ENCODE measurements around the gene ZC3H6.
"Not testable (repeated sequence)": the region's sequence is repeated elsewhere in the genome, so short reads cannot be mapped to it uniquely, and the experiment has no call there.

The ZC3H6 gene

GRCh38 chr2:112275887-112276773 is 733 bp downstream of the ZC3H6 start:
- FAIRE-seq = no peak
- DNase-seq (ENCODE audit: insufficient read length, low spot score) = peak; percentile 47

GRCh38 chr2:112276954-112277353 is 1.6 kb downstream of the ZC3H6 start:
- DNase-seq (ENCODE audit: insufficient read length, low spot score) (no peak), FAIRE-seq (no peak)

- DNase-seq (ENCODE audit: insufficient read length, low spot score) (no peak), FAIRE-seq (no peak)
These were observed 2.3 kb downstream of the ZC3H6 start for GRCh38 chr2:112277596-112278220.

GRCh38 chr2:112282066-112282465 is 6.7 kb downstream of the ZC3H6 start:
- not testable (repeated sequence) for FAIRE-seq; DNase-seq (ENCODE audit: insufficient read length, low spot score)

GRCh38 chr2:112283535-112283934 is 8.1 kb downstream of the ZC3H6 start:
- FAIRE-seq; DNase-seq (ENCODE audit: insufficient read length, low spot score): not testable (repeated sequence)

GRCh38 chr2:112290088-112290487 is 14.7 kb downstream of the ZC3H6 start:
- no peak for FAIRE-seq

GRCh38 chr2:112290648-112291047 is 15.3 kb downstream of the ZC3H6 start:
- no peak for FAIRE-seq

More at GRCh38 chr2:112290088-112290487, 14.7 kb downstream of the ZC3H6 start:
- DNase-seq (ENCODE audit: insufficient read length, low spot score) = no peak

GRCh38 chr2:112293636-112294401 is 18.4 kb downstream of the ZC3H6 start:
- no peak for FAIRE-seq
- no peak for DNase-seq (ENCODE audit: insufficient read length, low spot score)

More at GRCh38 chr2:112290648-112291047, 15.3 kb downstream of the ZC3H6 start:
- DNase-seq (ENCODE audit: insufficient read length, low spot score) = no peak

GRCh38 chr2:112295407-112296078 is 20.1 kb downstream of the ZC3H6 start:
- FAIRE-seq (no peak), DNase-seq (ENCODE audit: insufficient read length, low spot score) (no peak)

GRCh38 chr2:112296407-112296806 is 21.0 kb downstream of the ZC3H6 start:
- no peak for FAIRE-seq
- no peak for DNase-seq (ENCODE audit: insufficient read length, low spot score)

- FAIRE-seq (no peak), DNase-seq (ENCODE audit: insufficient read length, low spot score) (no peak)
These were observed 25.8 kb downstream of the ZC3H6 start for GRCh38 chr2:112301171-112301584.

GRCh38 chr2:112301973-112302372 is 26.6 kb downstream of the ZC3H6 start:
- no peak for FAIRE-seq
- no peak for DNase-seq (ENCODE audit: insufficient read length, low spot score)

- FAIRE-seq (peak; percentile 64), DNase-seq (ENCODE audit: insufficient read length, low spot score) (no peak)
These were observed 29.0 kb downstream of the ZC3H6 start for GRCh38 chr2:112304298-112304941.

GRCh38 chr2:112305132-112305531 is 29.7 kb downstream of the ZC3H6 start:
- no peak for DNase-seq (ENCODE audit: insufficient read length, low spot score)
- no peak for FAIRE-seq

- no peak for DNase-seq (ENCODE audit: insufficient read length, low spot score)
- no peak for FAIRE-seq
These were observed 35.5 kb downstream of the ZC3H6 start for GRCh38 chr2:112310906-112311305.

- DNase-seq (ENCODE audit: insufficient read length, low spot score) = no peak
- FAIRE-seq = no peak
These were observed 36.5 kb downstream of the ZC3H6 start for GRCh38 chr2:112311932-112312331.

- DNase-seq (ENCODE audit: insufficient read length, low spot score) = no peak
- no peak for FAIRE-seq
These were observed 37.4 kb downstream of the ZC3H6 start for GRCh38 chr2:112312821-112313220.

- DNase-seq (ENCODE audit: insufficient read length, low spot score) = no peak
- FAIRE-seq = no peak
These were observed 39.5 kb downstream of the ZC3H6 start for GRCh38 chr2:112314856-112315255.

GRCh38 chr2:112317303-112318158 is 42.1 kb downstream of the ZC3H6 start:
- no peak for DNase-seq (ENCODE audit: insufficient read length, low spot score)
- no peak for FAIRE-seq
